ENCODE measurements around the gene CCT2. TPM values are rescaled to one million over a fixed set of nuclear protein-coding genes. Genes with fewer than 3 reads are reported as not detected.

CCT2 gene
- total RNA-seq, 3 donors from 2014 or later (not counting 1 experiment from before 2014, with no cell fraction given): 154 to 171 (median 171) TPM

- ATAC-seq (no peak), DNase-seq (no peak)
- no peak for TF ChIP-seq CTCF (IDR thresholded peaks at IDR 0.05)
- Mint-ChIP-seq H3K27me3 (ENCODE audit: low read depth in 2 of 2) (peaks cover 0 to 3% of the 10 kb centered on the region in 2 donors), H3K27ac (no peak overlapping the region), H3K9me3 (no peaks in the 10 kb centered on the region), H3K4me1 (no peaks in the 10 kb centered on the region), H3K4me3 (no peak overlapping the region), H3K36me3 (no peaks in the 10 kb centered on the region)
- no peaks in the 10 kb centered on the region for H3K36me3 ChIP-seq (ENCODE audit: control insufficient read depth, insufficient read depth, low read length)
- no peaks in the 10 kb centered on the region for H3K4me1 ChIP-seq (ENCODE audit: control insufficient read depth, insufficient read depth, low read length)
- intact Hi-C loops (cut with micrococcal nuclease): no loop called here
- H3K9me3 ChIP-seq (ENCODE audit: control insufficient read depth, insufficient read depth, low read length): no peaks in the 10 kb centered on the region
- WGBS (ENCODE audit: insufficient coverage): 85% methylated on average over 6 of the region's 6 CpGs
- H3K4me3 ChIP-seq (ENCODE audit: low read length): no peak overlapping the region
- no peaks in the 10 kb centered on the region for H3K27me3 ChIP-seq (ENCODE audit: control insufficient read depth, insufficient read depth, low read length)
- H3K27ac ChIP-seq (ENCODE audit: low read length): no peak overlapping the region
Observed at GRCh38 chr12:69630191-69630590, 44.9 kb downstream of the CCT2 start.

GRCh38 chr12:69633061-69633460 is 47.8 kb downstream of the CCT2 start:
- no peaks in the 10 kb centered on the region for H3K9me3 Mint-ChIP-seq
- peaks cover 0 to 6% of the 10 kb centered on the region in 2 donors for H3K27me3 Mint-ChIP-seq (ENCODE audit: low read depth in 2 of 2)
- no peak overlapping the region for H3K4me3 ChIP-seq (ENCODE audit: low read length)
- no peaks in the 10 kb centered on the region for H3K36me3 ChIP-seq (ENCODE audit: control insufficient read depth, insufficient read depth, low read length)
- no CpG with 5 or more reads among the region's 2 CpGs for WGBS (ENCODE audit: insufficient coverage)
- H3K4me1 Mint-ChIP-seq: no peaks in the 10 kb centered on the region
- no peak overlapping the region for H3K27ac Mint-ChIP-seq
- no peaks in the 10 kb centered on the region for H3K9me3 ChIP-seq (ENCODE audit: control insufficient read depth, insufficient read depth, low read length)
- no peaks in the 10 kb centered on the region for H3K36me3 Mint-ChIP-seq
- H3K4me1 ChIP-seq (ENCODE audit: control insufficient read depth, insufficient read depth, low read length): no peaks in the 10 kb centered on the region
- no peaks in the 10 kb centered on the region for H3K27me3 ChIP-seq (ENCODE audit: control insufficient read depth, insufficient read depth, low read length)
- no peak overlapping the region for H3K4me3 Mint-ChIP-seq
- no peak overlapping the region for H3K27ac ChIP-seq (ENCODE audit: low read length)
- intact Hi-C loops (cut with micrococcal nuclease): no loop called here
- DNase-seq: no peak
- ATAC-seq: no peak
- no peak for TF ChIP-seq CTCF (IDR thresholded peaks at IDR 0.05)

GRCh38 chr12:69639400-69640016 is 54.2 kb downstream of the CCT2 start:
- H3K36me3 ChIP-seq (ENCODE audit: control insufficient read depth, insufficient read depth, low read length): no peaks in the 10 kb centered on the region
- no peaks in the 10 kb centered on the region for H3K27me3 ChIP-seq (ENCODE audit: control insufficient read depth, insufficient read depth, low read length)
- H3K4me3 ChIP-seq (ENCODE audit: low read length): no peak overlapping the region
- Mint-ChIP-seq H3K4me3 (no peak overlapping the region), H3K27me3 (ENCODE audit: low read depth in 2 of 2) (peaks cover 0 to 3% of the 10 kb centered on the region in 2 donors), H3K4me1 (no peaks in the 10 kb centered on the region), H3K27ac (no peak overlapping the region), H3K9me3 (no peaks in the 10 kb centered on the region), H3K36me3 (no peaks in the 10 kb centered on the region)
- H3K9me3 ChIP-seq (ENCODE audit: control insufficient read depth, insufficient read depth, low read length): no peaks in the 10 kb centered on the region
- H3K27ac ChIP-seq (ENCODE audit: low read length): no peak overlapping the region
- DNase-seq (peak; percentile 38 to 79), ATAC-seq (peak; percentile 70 to 81 (median 76))
- H3K4me1 ChIP-seq (ENCODE audit: control insufficient read depth, insufficient read depth, low read length): no peaks in the 10 kb centered on the region
- 33% methylated on average over 9 of the region's 12 CpGs for WGBS (ENCODE audit: insufficient coverage)
- intact Hi-C loops (cut with micrococcal nuclease): loop anchor here (1.0 to 2.0 kb wide), 3 partner anchors 282 to 485 kb away; no protein-coding TSS in a partner anchor
- peak; percentile 82 for TF ChIP-seq CTCF (IDR thresholded peaks at IDR 0.05)

- 92% methylated on average over 7 of the region's 7 CpGs for WGBS (ENCODE audit: insufficient coverage)
- H3K4me3 Mint-ChIP-seq: no peak overlapping the region
Observed at GRCh38 chr12:69641546-69641945, 56.3 kb downstream of the CCT2 start.

More at GRCh38 chr12:69641546-69641945, 56.3 kb downstream of the CCT2 start:
- intact Hi-C loops (cut with micrococcal nuclease): no loop called here
- TF ChIP-seq CTCF (IDR thresholded peaks at IDR 0.05): no peak
- no peaks in the 10 kb centered on the region for H3K4me1 Mint-ChIP-seq
- H3K36me3 Mint-ChIP-seq: no peaks in the 10 kb centered on the region
- Histone ChIP-seq H3K27ac (ENCODE audit: low read length) (no peak overlapping the region), H3K4me1 (ENCODE audit: control insufficient read depth, insufficient read depth, low read length) (no peaks in the 10 kb centered on the region), H3K9me3 (ENCODE audit: control insufficient read depth, insufficient read depth, low read length) (no peaks in the 10 kb centered on the region), H3K27me3 (ENCODE audit: control insufficient read depth, insufficient read depth, low read length) (no peaks in the 10 kb centered on the region), H3K36me3 (ENCODE audit: control insufficient read depth, insufficient read depth, low read length) (no peaks in the 10 kb centered on the region), H3K4me3 (ENCODE audit: low read length) (no peak overlapping the region)
- H3K27me3 Mint-ChIP-seq (ENCODE audit: low read depth in 2 of 2): no peaks in the 10 kb centered on the region
- H3K9me3 Mint-ChIP-seq: no peaks in the 10 kb centered on the region
- DNase-seq (no peak), ATAC-seq (no peak)
- no peak overlapping the region for H3K27ac Mint-ChIP-seq
